Measurements from ENCODE around the gene LONP2.

GRCh38 chr16:48276102-48276501, 32.0 kb downstream of the LONP2 start:
- TF ChIP-seq REST (IDR thresholded peaks at IDR 0.05; ENCODE audit: borderline replicate concordance) (no peak), CTCF (IDR thresholded peaks at IDR 0.05; ENCODE audit: poor library complexity, severe bottlenecking) (no peak), TAF1 (IDR thresholded peaks at IDR 0.05; ENCODE audit: low read depth) (no peak)

Measured in neural cell (in vitro differentiated cells).